Activated CD4-positive, alpha-beta memory T cell treated with anti-CD3 and anti-CD28 coated beads, Interleukin-2, amount 10 ng/mL, durations not matched to agents 7 days and 5 days (primary cell): ENCODE results near the gene LDB2. TPM values are rescaled to one million over a fixed set of nuclear protein-coding genes. Genes with fewer than 3 reads are reported as not detected.

Experiments used
- CTCF ChIA-PET: fragments of 350-600 bp; sonication (Branson Sonifier 250); formaldehyde crosslinking; loops from one replicate; lab custom pipeline; 2021; ENCODE audit warnings: antibody characterized with exemption, inconsistent platforms; lab: Charles Lee
- POLR2A ChIA-PET: fragments of 350-600 bp; sonication (Branson Sonifier 250); formaldehyde crosslinking; loops from one replicate; lab custom pipeline; 2021; ENCODE audit warnings: antibody characterized with exemption; lab: Charles Lee
- DNase-seq: peaks from one replicate; pipeline ENCODE4 v3.0.0-alpha.2; 2020
- H3K27ac Mint-ChIP-seq: one replicate; pipeline ENCODE4 v1.8.0; 2021; ENCODE audit warnings: mild to moderate bottlenecking, mixed read lengths
- H3K27me3 Mint-ChIP-seq: one replicate; pipeline ENCODE4 v1.8.0; 2021; ENCODE audit warnings: mixed read lengths
- H3K36me3 Mint-ChIP-seq: one replicate; pipeline ENCODE4 v1.8.0; 2021; ENCODE audit warnings: low read depth, mixed read lengths
- H3K4me1 Mint-ChIP-seq: one replicate; pipeline ENCODE4 v1.8.0; 2021; ENCODE audit warnings: mixed read lengths
- H3K4me3 Mint-ChIP-seq: one replicate; pipeline ENCODE4 v1.8.0; 2021; ENCODE audit warnings: mild to moderate bottlenecking, mixed read lengths
- H3K9me3 Mint-ChIP-seq: one replicate; pipeline ENCODE4 v1.8.0; 2021; ENCODE audit warnings: mixed read lengths
- total RNA-seq, 2 experiments: library from RNA; stranded (reverse); gene quantifications; one replicate each; pipeline ENCODE4 v1.2.3, GENCODE V29; 2021

LDB2 gene
- total RNA-seq, 2 experiments from 2014 or later, result not detected

DNA sequence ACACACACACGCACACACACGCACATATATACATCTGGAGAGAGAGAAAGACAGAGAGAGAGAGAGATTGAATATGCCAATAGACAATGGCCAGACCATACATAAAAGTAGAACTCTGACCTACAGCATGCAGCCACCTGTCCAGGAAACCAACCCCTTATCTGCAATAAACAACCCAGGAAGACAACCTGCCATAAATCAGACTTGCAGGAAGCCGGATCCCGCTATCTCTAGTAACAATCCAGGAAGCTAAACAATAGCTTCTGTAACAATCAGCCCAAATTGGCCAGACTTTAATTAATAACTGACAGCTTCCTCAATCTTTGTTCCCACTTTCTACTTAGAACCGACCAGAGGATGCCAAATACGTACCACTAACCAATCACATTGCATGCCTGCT is 173.2 kb downstream of the LDB2 start:
- DNase-seq, result no peak
- no peaks in the 10 kb centered on the region for H3K9me3 Mint-ChIP-seq
- H3K27me3 Mint-ChIP-seq, result no peaks in the 10 kb centered on the region
- POLR2A ChIA-PET, result no interaction called here
- H3K36me3 Mint-ChIP-seq, result no peaks in the 10 kb centered on the region
- CTCF ChIA-PET, result no interaction called here
- H3K4me3 Mint-ChIP-seq, result no peak overlapping the region
- no peak overlapping the region for H3K27ac Mint-ChIP-seq
- H3K4me1 Mint-ChIP-seq, result no peaks in the 10 kb centered on the region

DNA sequence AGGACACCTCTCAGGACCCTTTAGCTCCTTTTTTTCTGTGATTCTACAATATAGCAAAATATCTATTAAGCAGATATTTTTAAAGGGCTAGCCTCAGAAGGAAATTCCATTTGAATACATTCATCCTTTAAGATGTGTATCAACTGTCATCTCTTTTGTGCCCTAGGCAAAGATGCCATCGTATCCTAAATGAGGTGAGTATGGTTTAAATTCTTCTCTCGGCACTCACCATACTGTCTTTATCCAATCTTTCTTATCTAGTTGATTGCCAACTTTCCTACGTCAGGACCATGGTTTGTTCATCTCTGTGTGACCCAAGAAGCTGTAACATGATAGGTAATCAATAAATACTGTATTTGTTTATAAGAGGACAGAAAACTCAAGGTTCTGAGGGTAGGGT is 176.0 kb downstream of the LDB2 start:
- ChIA-PET POLR2A (no interaction called here), CTCF (interaction anchor here (0.6 kb wide), 1 partner anchor 108 kb away, joined by 4 read pairs; no protein-coding TSS in a partner anchor)
- Mint-ChIP-seq H3K4me3 (no peak overlapping the region), H3K9me3 (no peaks in the 10 kb centered on the region), H3K4me1 (no peaks in the 10 kb centered on the region), H3K27ac (no peak overlapping the region), H3K36me3 (no peaks in the 10 kb centered on the region), H3K27me3 (no peaks in the 10 kb centered on the region)
- no peak for DNase-seq

- no peak for DNase-seq
- Mint-ChIP-seq H3K36me3 (no peaks in the 10 kb centered on the region), H3K9me3 (no peaks in the 10 kb centered on the region), H3K27ac (no peak overlapping the region), H3K27me3 (no peaks in the 10 kb centered on the region), H3K4me3 (no peak overlapping the region), H3K4me1 (no peaks in the 10 kb centered on the region)
- POLR2A ChIA-PET, result no interaction called here
- CTCF ChIA-PET, result interaction anchor here (0.6 kb wide), 1 partner anchor 107 kb away, joined by 4 read pairs; no protein-coding TSS in a partner anchor
These were observed 176.7 kb downstream of the LDB2 start for GRCh38 chr4:16721613-16722291.

- ChIA-PET CTCF (no interaction called here), POLR2A (no interaction called here)
- Mint-ChIP-seq H3K4me3 (no peak overlapping the region), H3K27ac (no peak overlapping the region), H3K27me3 (no peaks in the 10 kb centered on the region), H3K4me1 (no peaks in the 10 kb centered on the region), H3K36me3 (no peaks in the 10 kb centered on the region), H3K9me3 (no peaks in the 10 kb centered on the region)
- DNase-seq, result no peak
These were observed 177.7 kb downstream of the LDB2 start for GRCh38 chr4:16720761-16721160.

- no peak overlapping the region for H3K27ac Mint-ChIP-seq
- POLR2A ChIA-PET, result no interaction called here
These were observed 181.0 kb downstream of the LDB2 start for GRCh38 chr4:16717266-16717970.

GRCh38 chr4:16715482-16715881 is 183.0 kb downstream of the LDB2 start:
- ChIA-PET CTCF (no interaction called here), POLR2A (no interaction called here)
- Mint-ChIP-seq H3K4me1 (no peaks in the 10 kb centered on the region), H3K27ac (no peak overlapping the region), H3K9me3 (no peaks in the 10 kb centered on the region), H3K36me3 (no peaks in the 10 kb centered on the region), H3K4me3 (no peak overlapping the region), H3K27me3 (no peaks in the 10 kb centered on the region)
- DNase-seq, result no peak

More at GRCh38 chr4:16717266-16717970, 181.0 kb downstream of the LDB2 start:
- H3K4me1 Mint-ChIP-seq, result no peaks in the 10 kb centered on the region
- H3K27me3 Mint-ChIP-seq, result no peaks in the 10 kb centered on the region
- no peak for DNase-seq
- H3K4me3 Mint-ChIP-seq, result no peak overlapping the region
- no peaks in the 10 kb centered on the region for H3K9me3 Mint-ChIP-seq
- no peaks in the 10 kb centered on the region for H3K36me3 Mint-ChIP-seq
- CTCF ChIA-PET, result no interaction called here

DNA sequence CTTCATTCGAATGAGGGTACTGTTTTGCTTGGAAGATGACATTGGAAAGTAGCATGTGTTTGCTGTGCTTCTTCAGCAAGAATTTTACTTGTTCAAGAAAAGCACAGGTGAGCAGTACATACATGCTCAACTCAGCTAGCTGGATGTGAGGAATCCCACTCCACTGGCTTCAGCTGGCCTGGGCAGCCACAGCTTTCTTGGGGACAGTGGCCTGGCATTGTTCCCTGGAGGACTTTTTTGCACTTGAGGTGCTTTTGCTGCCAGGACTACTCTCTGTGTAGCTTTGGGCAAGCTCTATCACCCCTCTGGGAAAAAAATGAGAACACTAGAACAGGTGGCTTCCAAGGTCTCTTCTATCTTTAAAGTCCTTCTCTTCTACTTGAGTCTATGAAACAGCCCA is 184.3 kb downstream of the LDB2 start:
- ChIA-PET POLR2A (no interaction called here), CTCF (no interaction called here)
- no peak for DNase-seq
- no peak overlapping the region for H3K4me3 Mint-ChIP-seq
- H3K27me3 Mint-ChIP-seq, result no peaks in the 10 kb centered on the region
- no peaks in the 10 kb centered on the region for H3K36me3 Mint-ChIP-seq
- no peak overlapping the region for H3K27ac Mint-ChIP-seq
- no peaks in the 10 kb centered on the region for H3K9me3 Mint-ChIP-seq
- H3K4me1 Mint-ChIP-seq, result no peaks in the 10 kb centered on the region

GRCh38 chr4:16713696-16714095 is 184.7 kb downstream of the LDB2 start:
- POLR2A ChIA-PET, result no interaction called here
- Mint-ChIP-seq H3K36me3 (no peaks in the 10 kb centered on the region), H3K27me3 (no peaks in the 10 kb centered on the region), H3K4me1 (no peaks in the 10 kb centered on the region), H3K9me3 (no peaks in the 10 kb centered on the region), H3K4me3 (no peak overlapping the region), H3K27ac (no peak overlapping the region)
- no peak for DNase-seq
- CTCF ChIA-PET, result no interaction called here

DNA sequence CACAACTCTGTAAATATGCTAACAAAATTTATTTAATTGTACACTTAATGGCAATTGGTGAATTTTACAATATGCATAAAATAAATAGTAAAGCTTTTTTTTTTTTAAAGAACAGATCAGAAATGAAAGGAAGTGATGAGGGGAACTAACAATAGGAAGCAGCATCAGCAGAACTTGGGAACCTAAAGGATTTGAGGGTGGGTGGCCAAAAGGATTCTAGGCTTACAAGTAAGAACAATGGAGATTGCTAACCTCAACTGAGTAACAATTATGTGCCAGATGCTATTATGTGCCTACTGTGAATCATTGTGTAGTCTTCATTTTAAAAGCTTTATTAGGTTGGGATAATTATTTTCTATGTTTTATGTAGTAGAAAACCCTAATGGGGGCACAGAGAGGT is 185.2 kb downstream of the LDB2 start:
- H3K27me3 Mint-ChIP-seq, result no peaks in the 10 kb centered on the region
- POLR2A ChIA-PET, result no interaction called here
- no peak overlapping the region for H3K4me3 Mint-ChIP-seq
- no peak overlapping the region for H3K27ac Mint-ChIP-seq
- no peaks in the 10 kb centered on the region for H3K4me1 Mint-ChIP-seq
- H3K9me3 Mint-ChIP-seq, result no peaks in the 10 kb centered on the region
- CTCF ChIA-PET, result no interaction called here
- no peaks in the 10 kb centered on the region for H3K36me3 Mint-ChIP-seq
- no peak for DNase-seq

DNA sequence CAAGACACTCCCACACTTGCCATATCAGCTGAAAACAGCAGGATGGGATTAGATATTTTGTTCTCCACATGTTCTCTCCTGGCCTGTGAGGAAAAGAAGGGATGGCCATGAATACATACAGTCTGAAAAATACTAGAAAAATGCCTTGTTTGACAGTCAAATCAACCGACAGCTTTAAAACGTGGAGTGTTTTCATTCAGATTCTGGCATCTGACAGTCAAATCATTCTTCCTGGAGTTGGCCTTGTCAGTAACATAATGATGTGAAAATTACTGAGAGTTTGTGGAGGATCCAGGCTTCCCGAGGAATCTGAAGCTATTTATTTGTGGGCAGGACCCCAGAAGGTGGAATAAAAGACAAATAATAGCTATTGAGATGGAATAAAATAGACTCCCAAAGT is 188.2 kb downstream of the LDB2 start:
- ChIA-PET POLR2A (no interaction called here), CTCF (interaction anchor here (0.9 kb wide), 1 partner anchor 206 kb away, joined by 3 read pairs; no protein-coding TSS in a partner anchor)
- Mint-ChIP-seq H3K27me3 (no peaks in the 10 kb centered on the region), H3K9me3 (no peaks in the 10 kb centered on the region), H3K27ac (no peak overlapping the region), H3K4me3 (no peak overlapping the region), H3K36me3 (no peaks in the 10 kb centered on the region), H3K4me1 (no peaks in the 10 kb centered on the region)
- DNase-seq, result no peak

DNA sequence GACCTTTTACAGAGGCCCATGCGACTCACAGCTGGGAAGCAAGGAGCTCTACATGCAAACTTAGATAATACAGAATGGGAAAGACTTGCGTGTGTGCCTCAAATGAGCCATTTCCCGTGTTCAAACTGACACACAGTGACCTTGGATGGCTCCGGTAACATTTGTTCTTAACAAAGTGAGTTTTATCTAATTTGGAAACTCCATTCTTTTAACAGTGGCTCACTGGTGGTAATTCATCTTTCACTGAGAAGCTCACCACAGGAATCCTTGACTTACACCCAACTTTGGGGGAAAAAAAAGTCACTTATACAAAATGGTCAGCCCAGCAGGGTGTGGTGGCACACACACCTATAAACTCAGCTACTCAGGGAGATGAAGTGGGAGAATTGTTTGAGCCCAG is 190.6 kb downstream of the LDB2 start:
- H3K27me3 Mint-ChIP-seq, result no peaks in the 10 kb centered on the region
- no peak for DNase-seq
- no peaks in the 10 kb centered on the region for H3K36me3 Mint-ChIP-seq
- no peaks in the 10 kb centered on the region for H3K9me3 Mint-ChIP-seq
- CTCF ChIA-PET, result no interaction called here
- POLR2A ChIA-PET, result no interaction called here
- H3K4me3 Mint-ChIP-seq, result no peak overlapping the region
- no peak overlapping the region for H3K27ac Mint-ChIP-seq
- H3K4me1 Mint-ChIP-seq, result no peaks in the 10 kb centered on the region

- Mint-ChIP-seq H3K9me3 (no peaks in the 10 kb centered on the region), H3K27ac (no peak overlapping the region), H3K4me1 (no peaks in the 10 kb centered on the region), H3K4me3 (no peak overlapping the region), H3K27me3 (no peaks in the 10 kb centered on the region), H3K36me3 (no peaks in the 10 kb centered on the region)
- no peak for DNase-seq
- CTCF ChIA-PET, result no interaction called here
- POLR2A ChIA-PET, result no interaction called here
These were observed 192.2 kb downstream of the LDB2 start for GRCh38 chr4:16706251-16706650.

DNA sequence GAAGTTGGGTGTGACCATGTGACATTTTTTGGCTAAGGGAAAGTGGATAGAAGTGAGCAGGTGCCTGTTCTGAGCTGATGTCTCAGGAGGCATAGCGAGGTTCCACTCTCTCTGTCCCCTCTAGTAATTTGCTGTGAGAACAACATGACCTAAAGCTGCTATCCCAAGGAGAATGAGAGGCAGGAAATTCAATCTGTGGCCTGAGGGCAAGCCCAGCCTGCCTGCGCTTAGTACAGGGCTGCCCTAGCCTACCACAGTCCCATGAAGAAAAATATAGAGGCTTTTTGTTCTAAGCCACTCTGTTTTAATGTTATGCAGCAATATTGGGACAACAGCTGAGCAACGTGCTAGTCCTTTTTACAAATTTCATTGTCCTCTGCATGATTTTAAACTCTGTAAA is 193.1 kb downstream of the LDB2 start:
- no peaks in the 10 kb centered on the region for H3K36me3 Mint-ChIP-seq
- no peak overlapping the region for H3K4me3 Mint-ChIP-seq
- CTCF ChIA-PET, result no interaction called here
- POLR2A ChIA-PET, result no interaction called here
- no peaks in the 10 kb centered on the region for H3K9me3 Mint-ChIP-seq
- H3K4me1 Mint-ChIP-seq, result no peaks in the 10 kb centered on the region
- H3K27me3 Mint-ChIP-seq, result no peaks in the 10 kb centered on the region
- DNase-seq, result no peak
- H3K27ac Mint-ChIP-seq, result no peak overlapping the region

GRCh38 chr4:16704489-16704888 is 194.0 kb downstream of the LDB2 start:
- Mint-ChIP-seq H3K4me1 (no peaks in the 10 kb centered on the region), H3K27ac (no peak overlapping the region), H3K9me3 (no peaks in the 10 kb centered on the region), H3K27me3 (no peaks in the 10 kb centered on the region), H3K36me3 (no peaks in the 10 kb centered on the region), H3K4me3 (no peak overlapping the region)
- CTCF ChIA-PET, result no interaction called here
- POLR2A ChIA-PET, result no interaction called here
- DNase-seq, result no peak
